DOHH2 (cell line): ENCODE measurements around the gene ITCH.

Source experiments
- H3F3A ChIP-seq: fragments of 200-600 bp; sonication (generic), shearing (Covaris generic); 2 replicates; pipeline ENCODE4 v1.6.0; 2016; ENCODE audit warnings: antibody characterized with exemption, mild to moderate bottlenecking; ENCODE audit not compliant: control insufficient read depth, insufficient read depth
- H3K27ac ChIP-seq: fragments of 200-600 bp; sonication (generic); 2 replicates; pipeline ENCODE4 v1.5.1; 2014; ENCODE audit warnings: low read depth, mild to moderate bottlenecking, low read length, moderate library complexity
- H3K27me3 ChIP-seq: fragments of 200-600 bp; sonication (generic); 2 replicates; pipeline ENCODE4 v1.6.1; 2014; ENCODE audit warnings: mild to moderate bottlenecking, low read length, mixed read lengths; ENCODE audit not compliant: control insufficient read depth
- H3K36me3 ChIP-seq: fragments of 200-600 bp; sonication (generic); 2 replicates; pipeline ENCODE4 v1.6.1; 2014; ENCODE audit warnings: mild to moderate bottlenecking, low read length, moderate library complexity, mixed read lengths; ENCODE audit not compliant: control insufficient read depth
- H3K4me1 ChIP-seq: fragments of 200-600 bp; sonication (generic); 2 replicates; pipeline ENCODE4 v1.6.1; 2014; ENCODE audit warnings: mild to moderate bottlenecking, low read length, mixed read lengths; ENCODE audit not compliant: control insufficient read depth
- H3K4me2 ChIP-seq: fragments of 200-600 bp; sonication (generic); 2 replicates; pipeline ENCODE4 v1.6.0; 2014; ENCODE audit warnings: mild to moderate bottlenecking, low read length, moderate library complexity
- H3K4me3 ChIP-seq: fragments of 200-600 bp; sonication (generic); 2 replicates; pipeline ENCODE4 v1.5.1; 2014; ENCODE audit warnings: mild to moderate bottlenecking, low read length, mixed read lengths
- H3K79me2 ChIP-seq: fragments of 200-600 bp; sonication (generic); 2 replicates; pipeline ENCODE4 v1.6.1; 2014; ENCODE audit warnings: mild to moderate bottlenecking, low read length, mixed read lengths; ENCODE audit not compliant: control insufficient read depth
- H3K9me2 ChIP-seq: fragments of 200-600 bp; sonication (generic); replicated peaks from 2 replicates; pipeline ENCODE4 v1.6.1; 2014; ENCODE audit warnings: mild to moderate bottlenecking, low read length, mixed read lengths; ENCODE audit not compliant: control insufficient read depth
- H3K9me3 ChIP-seq: fragments of 200-600 bp; sonication (generic); 2 replicates; pipeline ENCODE4 v1.6.1; 2014; ENCODE audit warnings: antibody characterized with exemption, low read length, mixed read lengths; ENCODE audit not compliant: control insufficient read depth, insufficient read depth
- H4K20me1 ChIP-seq: fragments of 200-600 bp; sonication (generic); 2 replicates; pipeline ENCODE4 v1.6.0; 2014; ENCODE audit warnings: low read depth, mild to moderate bottlenecking, antibody characterized with exemption, low read length, moderate library complexity; ENCODE audit not compliant: control insufficient read depth, insufficient read depth
- EZH2phosphoT487 ChIP-seq: fragments of 200-600 bp; sonication (generic); IDR thresholded peaks from 2 replicates; pipeline ENCODE4 v1.6.1; 2017; ENCODE audit warnings: borderline replicate concordance, mild to moderate bottlenecking, antibody characterized with exemption, low read length, moderate library complexity, mixed read lengths
- TF ChIP-seq, protein P1 (sequence below): fragments of 200-600 bp; sonication (generic); IDR thresholded peaks from one replicate; pipeline ENCODE4 v1.5.1; 2014; ENCODE audit warnings: antibody characterized with exemption, mild to moderate bottlenecking, low read depth, low read length; ENCODE audit not compliant: poor library complexity, severe bottlenecking

Gene ITCH

DNA sequence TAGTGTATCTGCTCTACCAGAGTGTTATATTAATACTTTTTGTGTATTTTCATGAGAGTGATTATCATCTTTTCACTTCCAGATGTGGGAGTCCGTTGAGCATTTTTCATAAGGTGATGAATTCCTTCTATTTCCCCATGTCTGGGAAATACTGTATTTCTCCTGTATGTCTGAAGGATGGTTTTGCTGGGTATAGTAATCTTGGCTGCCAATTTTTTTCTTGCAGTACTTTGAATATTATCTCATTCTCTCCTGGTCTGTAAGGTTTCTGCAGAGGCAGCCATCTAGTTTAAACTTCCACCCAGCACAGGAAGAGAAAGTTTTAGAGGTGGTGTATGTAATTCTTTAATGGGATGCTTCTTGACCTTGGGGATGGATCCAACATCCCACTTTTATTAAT lies 137.8 kb downstream of the ITCH start:
- Histone ChIP-seq H3K27ac (no peak overlapping the region), H3K9me2 (no peaks in the 10 kb centered on the region), H3K27me3 (no peaks in the 10 kb centered on the region), H3K9me3 (no peaks in the 10 kb centered on the region), H3K4me3 (no peak overlapping the region), H3K79me2 (0 out of 2 replicates have a peak, but pooled peaks cover 3% of the 10 kb centered on the region), H3K4me2 (no peak overlapping the region), H3K36me3 (peaks cover 35% of the 10 kb centered on the region), H3F3A (peaks cover 5% of the 10 kb centered on the region), H3K4me1 (peaks cover 8% of the 10 kb centered on the region), H4K20me1 (no peaks in the 10 kb centered on the region)
- TF ChIP-seq, protein P1, sequence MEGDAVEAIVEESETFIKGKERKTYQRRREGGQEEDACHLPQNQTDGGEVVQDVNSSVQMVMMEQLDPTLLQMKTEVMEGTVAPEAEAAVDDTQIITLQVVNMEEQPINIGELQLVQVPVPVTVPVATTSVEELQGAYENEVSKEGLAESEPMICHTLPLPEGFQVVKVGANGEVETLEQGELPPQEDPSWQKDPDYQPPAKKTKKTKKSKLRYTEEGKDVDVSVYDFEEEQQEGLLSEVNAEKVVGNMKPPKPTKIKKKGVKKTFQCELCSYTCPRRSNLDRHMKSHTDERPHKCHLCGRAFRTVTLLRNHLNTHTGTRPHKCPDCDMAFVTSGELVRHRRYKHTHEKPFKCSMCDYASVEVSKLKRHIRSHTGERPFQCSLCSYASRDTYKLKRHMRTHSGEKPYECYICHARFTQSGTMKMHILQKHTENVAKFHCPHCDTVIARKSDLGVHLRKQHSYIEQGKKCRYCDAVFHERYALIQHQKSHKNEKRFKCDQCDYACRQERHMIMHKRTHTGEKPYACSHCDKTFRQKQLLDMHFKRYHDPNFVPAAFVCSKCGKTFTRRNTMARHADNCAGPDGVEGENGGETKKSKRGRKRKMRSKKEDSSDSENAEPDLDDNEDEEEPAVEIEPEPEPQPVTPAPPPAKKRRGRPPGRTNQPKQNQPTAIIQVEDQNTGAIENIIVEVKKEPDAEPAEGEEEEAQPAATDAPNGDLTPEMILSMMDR = no peak
- TF ChIP-seq EZH2phosphoT487 = no peak

DNA sequence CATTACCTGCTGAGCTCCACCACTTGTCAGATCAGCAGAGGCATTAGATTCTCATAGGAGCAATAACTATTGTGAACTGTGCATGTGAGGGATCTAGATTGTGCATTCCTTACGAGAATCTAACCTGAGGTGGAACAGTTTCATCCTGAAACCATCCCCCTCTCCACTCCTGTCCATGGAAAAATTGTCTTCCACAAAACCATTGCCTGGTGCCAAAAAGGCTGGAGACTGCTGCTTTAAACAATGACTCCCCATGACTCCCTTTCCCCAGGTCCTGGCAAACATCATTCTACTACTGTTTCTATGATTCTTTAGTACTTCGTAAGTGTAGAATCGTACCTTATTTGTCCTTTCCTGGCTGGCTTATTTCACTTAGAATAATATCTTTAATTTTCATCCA lies 143.4 kb downstream of the ITCH start:
- no peak for TF ChIP-seq EZH2phosphoT487
- TF ChIP-seq, protein P1 = no peak
- Histone ChIP-seq H3K27me3 (no peaks in the 10 kb centered on the region), H4K20me1 (no peaks in the 10 kb centered on the region), H3K4me2 (no peak overlapping the region), H3K4me3 (no peak overlapping the region), H3K27ac (no peak overlapping the region), H3F3A (0 out of 2 replicates have a peak, but pooled peaks cover 3% of the 10 kb centered on the region), H3K9me3 (no peaks in the 10 kb centered on the region), H3K36me3 (peaks cover 39% of the 10 kb centered on the region), H3K4me1 (no peaks in the 10 kb centered on the region), H3K79me2 (no peaks in the 10 kb centered on the region), H3K9me2 (no peaks in the 10 kb centered on the region)

- Histone ChIP-seq H3K4me2 (no peak overlapping the region), H3K79me2 (no peaks in the 10 kb centered on the region), H3K27ac (no peak overlapping the region), H3K36me3 (peaks cover 39% of the 10 kb centered on the region), H3K9me3 (no peaks in the 10 kb centered on the region), H3K9me2 (no peaks in the 10 kb centered on the region), H3K4me1 (no peaks in the 10 kb centered on the region), H3F3A (0 out of 2 replicates have a peak, but pooled peaks cover 3% of the 10 kb centered on the region), H3K4me3 (no peak overlapping the region), H3K27me3 (no peaks in the 10 kb centered on the region), H4K20me1 (no peaks in the 10 kb centered on the region)
- TF ChIP-seq, protein P1 = no peak
- TF ChIP-seq EZH2phosphoT487 = no peak
Observed at GRCh38 chr20:34507702-34508413, 144.8 kb downstream of the ITCH start.
